ENCODE measurements around the gene CACFD1. TPM values are rescaled to one million over a fixed set of nuclear protein-coding genes. Genes with fewer than 3 reads are reported as not detected.

Gene CACFD1
- total RNA-seq, 1 donor = 4.4 TPM

- no peak for TF ChIP-seq CTCF (IDR thresholded peaks at IDR 0.05; ENCODE audit: insufficient read depth, low read length)
- no peak for DNase-seq (ENCODE audit: low read depth)
- no peak overlapping the region for H3K4me3 ChIP-seq (ENCODE audit: low read depth, low read length)
Observed at GRCh38 chr9:133494636-133495326, 35.0 kb downstream of the CACFD1 start.

- no peak for TF ChIP-seq CTCF (IDR thresholded peaks at IDR 0.05; ENCODE audit: insufficient read depth, low read length)
- H3K4me3 ChIP-seq (ENCODE audit: low read depth, low read length) = no peak overlapping the region
- no peak for DNase-seq (ENCODE audit: low read depth)
Observed at GRCh38 chr9:133495327-133496293, 35.8 kb downstream of the CACFD1 start.

GRCh38 chr9:133496861-133497842 lies 37.4 kb downstream of the CACFD1 start:
- TF ChIP-seq CTCF (IDR thresholded peaks at IDR 0.05; ENCODE audit: insufficient read depth, low read length) = no peak
- no peak for DNase-seq (ENCODE audit: low read depth)
- H3K4me3 ChIP-seq (ENCODE audit: low read depth, low read length) = no peak overlapping the region

GRCh38 chr9:133499132-133499891 lies 39.5 kb downstream of the CACFD1 start:
- peak; percentile 12 for TF ChIP-seq CTCF (IDR thresholded peaks at IDR 0.05; ENCODE audit: insufficient read depth, low read length)

GRCh38 chr9:133499892-133500270 lies 40.1 kb downstream of the CACFD1 start:
- TF ChIP-seq CTCF (IDR thresholded peaks at IDR 0.05; ENCODE audit: insufficient read depth, low read length) = no peak
- H3K4me3 ChIP-seq (ENCODE audit: low read depth, low read length) = no peak overlapping the region
- no peak for DNase-seq (ENCODE audit: low read depth)

More at GRCh38 chr9:133499132-133499891, 39.5 kb downstream of the CACFD1 start:
- no peak for DNase-seq (ENCODE audit: low read depth)
- H3K4me3 ChIP-seq (ENCODE audit: low read depth, low read length) = no peak overlapping the region

All from fibroblast of the aortic adventitia (primary cell).